ENCODE results near the gene CERS6.

The CERS6 gene

DNA sequence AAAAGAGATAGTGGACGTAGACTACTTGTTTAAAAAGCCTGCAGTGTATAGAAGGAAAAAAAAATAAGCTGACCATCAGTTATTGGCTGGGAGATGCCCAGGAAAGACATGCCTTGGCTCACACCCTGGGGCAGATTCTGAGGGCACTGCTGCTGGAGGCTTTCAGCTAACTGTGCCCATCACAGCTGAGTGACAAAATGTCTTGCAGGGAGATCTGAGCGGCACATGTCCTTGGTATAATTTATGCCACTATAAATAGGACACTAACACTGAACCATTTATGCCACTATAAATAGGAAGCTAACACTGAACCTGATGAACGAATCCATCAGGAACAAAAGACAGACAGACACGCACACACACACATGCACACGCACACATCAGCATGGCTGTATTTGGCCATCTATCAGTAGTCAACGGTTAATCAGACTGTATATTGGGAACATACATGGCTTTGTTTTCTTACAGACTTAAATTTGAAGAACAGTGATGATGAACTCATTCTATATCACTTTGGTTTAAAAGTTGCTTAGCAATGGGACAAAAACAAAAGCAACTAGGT lies 278.2 kb downstream of the CERS6 start:
- TF ChIP-seq, protein P1, sequence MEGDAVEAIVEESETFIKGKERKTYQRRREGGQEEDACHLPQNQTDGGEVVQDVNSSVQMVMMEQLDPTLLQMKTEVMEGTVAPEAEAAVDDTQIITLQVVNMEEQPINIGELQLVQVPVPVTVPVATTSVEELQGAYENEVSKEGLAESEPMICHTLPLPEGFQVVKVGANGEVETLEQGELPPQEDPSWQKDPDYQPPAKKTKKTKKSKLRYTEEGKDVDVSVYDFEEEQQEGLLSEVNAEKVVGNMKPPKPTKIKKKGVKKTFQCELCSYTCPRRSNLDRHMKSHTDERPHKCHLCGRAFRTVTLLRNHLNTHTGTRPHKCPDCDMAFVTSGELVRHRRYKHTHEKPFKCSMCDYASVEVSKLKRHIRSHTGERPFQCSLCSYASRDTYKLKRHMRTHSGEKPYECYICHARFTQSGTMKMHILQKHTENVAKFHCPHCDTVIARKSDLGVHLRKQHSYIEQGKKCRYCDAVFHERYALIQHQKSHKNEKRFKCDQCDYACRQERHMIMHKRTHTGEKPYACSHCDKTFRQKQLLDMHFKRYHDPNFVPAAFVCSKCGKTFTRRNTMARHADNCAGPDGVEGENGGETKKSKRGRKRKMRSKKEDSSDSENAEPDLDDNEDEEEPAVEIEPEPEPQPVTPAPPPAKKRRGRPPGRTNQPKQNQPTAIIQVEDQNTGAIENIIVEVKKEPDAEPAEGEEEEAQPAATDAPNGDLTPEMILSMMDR (conservative IDR thresholded peaks at IDR 0.05; ENCODE audit: low read depth, low read length), result no peak
- DNase-seq (ENCODE audit: low read depth), result no peak
- H3K4me3 ChIP-seq (ENCODE audit: low read depth, low read length), result no peak overlapping the region

DNA sequence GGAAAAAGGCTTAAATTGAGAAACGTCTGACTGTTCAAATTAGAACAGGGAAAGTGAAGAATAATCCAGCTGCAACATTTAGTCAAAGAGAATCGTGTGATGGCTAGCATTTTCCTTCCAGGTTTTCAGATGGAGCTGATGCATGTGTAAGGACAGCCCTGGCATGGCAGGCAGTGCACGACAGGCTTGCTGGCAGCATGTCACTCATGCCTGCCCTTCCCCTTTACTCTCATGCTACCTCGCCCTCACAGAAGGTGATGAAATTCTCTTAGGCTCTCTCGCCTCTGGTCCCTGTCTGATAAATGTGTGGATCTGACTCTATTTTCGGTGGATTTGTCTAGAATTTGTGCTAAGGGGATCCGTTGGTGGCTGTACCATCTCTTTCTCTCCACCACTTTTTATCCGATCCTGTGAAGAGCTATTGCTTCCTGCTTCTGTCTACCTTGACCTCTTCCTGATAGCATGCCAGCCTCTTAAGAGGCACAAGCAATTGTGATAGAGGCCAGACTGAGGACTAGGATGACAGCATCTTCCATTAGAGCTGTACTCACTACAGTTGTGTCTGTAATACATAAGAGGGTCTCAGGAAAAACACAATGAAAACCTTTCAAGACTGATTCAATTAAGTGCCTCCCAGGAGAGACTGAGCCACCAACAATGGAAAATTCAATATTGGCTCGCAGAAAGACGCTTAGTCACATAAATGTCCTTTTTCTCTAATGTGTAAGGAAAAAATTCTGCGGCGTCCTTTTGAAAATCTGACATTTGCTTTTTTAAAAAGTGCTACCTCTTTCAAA lies 280.8 kb downstream of the CERS6 start:
- H3K4me3 ChIP-seq (ENCODE audit: low read depth, low read length), result no peak overlapping the region
- DNase-seq (ENCODE audit: low read depth), result no peak
- TF ChIP-seq, protein P1 (conservative IDR thresholded peaks at IDR 0.05; ENCODE audit: low read depth, low read length), result no peak

DNA sequence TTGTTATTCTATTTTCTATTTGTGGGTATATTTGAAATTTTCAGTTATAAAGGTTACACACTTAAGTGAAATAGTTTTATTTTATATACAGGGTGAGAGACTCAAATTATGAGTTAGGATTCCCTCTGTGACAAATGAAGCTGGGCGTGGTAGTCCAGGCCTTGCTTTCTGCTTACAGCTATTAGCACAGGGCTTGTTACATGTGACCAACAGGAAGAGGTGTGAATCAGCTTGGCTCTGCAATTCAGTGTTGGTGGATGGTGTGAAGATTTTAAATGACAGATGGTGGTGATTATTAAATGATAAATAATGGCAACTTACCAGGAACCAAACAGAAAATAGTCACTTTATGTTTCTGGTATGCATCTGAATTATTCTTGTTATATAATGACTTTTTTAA lies 282.0 kb downstream of the CERS6 start:
- H3K4me3 ChIP-seq (ENCODE audit: low read depth, low read length), result no peak overlapping the region
- peak; percentile 22 for DNase-seq (ENCODE audit: low read depth)
- TF ChIP-seq, protein P1 (conservative IDR thresholded peaks at IDR 0.05; ENCODE audit: low read depth, low read length), result no peak

DNA sequence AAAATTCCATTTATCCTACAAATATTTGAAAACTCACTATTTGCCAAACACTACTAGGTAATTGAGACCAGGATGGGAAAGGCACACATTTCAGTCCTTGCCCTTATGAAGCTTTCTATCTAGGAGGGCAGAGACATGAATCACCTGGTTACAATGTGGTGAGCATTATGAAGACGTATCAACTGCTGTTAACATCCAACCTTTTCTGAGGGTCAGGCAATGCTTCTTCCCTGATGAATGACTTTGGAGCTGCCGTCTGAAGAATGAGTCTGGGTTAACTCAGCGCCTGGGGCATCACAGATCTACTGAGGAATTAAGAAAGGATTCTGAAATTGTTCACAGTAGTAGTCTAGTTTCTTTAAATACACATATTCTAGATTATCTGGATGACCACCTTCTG lies 284.3 kb downstream of the CERS6 start:
- no peak for DNase-seq (ENCODE audit: low read depth)

DNA sequence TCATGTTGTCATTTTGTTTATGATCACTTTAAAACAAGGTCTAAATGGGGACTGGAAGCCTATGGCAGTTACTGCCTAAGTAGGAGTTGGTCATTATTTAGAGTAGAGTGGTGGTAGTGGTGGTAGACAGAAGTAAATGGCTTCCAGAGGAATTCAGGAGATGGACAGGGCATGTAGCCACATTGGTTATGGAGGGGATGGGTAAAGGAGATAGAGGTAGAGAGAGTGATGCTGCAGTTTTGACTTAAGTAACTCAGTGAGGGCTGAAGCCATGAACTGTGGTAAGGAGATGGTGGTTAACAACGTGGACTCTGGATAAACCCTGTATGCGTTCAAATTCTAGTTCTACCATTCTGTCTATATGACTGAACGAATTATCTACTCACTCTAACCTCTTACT lies 284.7 kb downstream of the CERS6 start:
- TF ChIP-seq, protein P1 (conservative IDR thresholded peaks at IDR 0.05; ENCODE audit: low read depth, low read length), result no peak
- H3K4me3 ChIP-seq (ENCODE audit: low read depth, low read length), result no peak overlapping the region
- no peak for DNase-seq (ENCODE audit: low read depth)

More for the DNA sequence above, 284.3 kb downstream of the CERS6 start:
- TF ChIP-seq, protein P1 (conservative IDR thresholded peaks at IDR 0.05; ENCODE audit: low read depth, low read length), result no peak
- no peak overlapping the region for H3K4me3 ChIP-seq (ENCODE audit: low read depth, low read length)

DNA sequence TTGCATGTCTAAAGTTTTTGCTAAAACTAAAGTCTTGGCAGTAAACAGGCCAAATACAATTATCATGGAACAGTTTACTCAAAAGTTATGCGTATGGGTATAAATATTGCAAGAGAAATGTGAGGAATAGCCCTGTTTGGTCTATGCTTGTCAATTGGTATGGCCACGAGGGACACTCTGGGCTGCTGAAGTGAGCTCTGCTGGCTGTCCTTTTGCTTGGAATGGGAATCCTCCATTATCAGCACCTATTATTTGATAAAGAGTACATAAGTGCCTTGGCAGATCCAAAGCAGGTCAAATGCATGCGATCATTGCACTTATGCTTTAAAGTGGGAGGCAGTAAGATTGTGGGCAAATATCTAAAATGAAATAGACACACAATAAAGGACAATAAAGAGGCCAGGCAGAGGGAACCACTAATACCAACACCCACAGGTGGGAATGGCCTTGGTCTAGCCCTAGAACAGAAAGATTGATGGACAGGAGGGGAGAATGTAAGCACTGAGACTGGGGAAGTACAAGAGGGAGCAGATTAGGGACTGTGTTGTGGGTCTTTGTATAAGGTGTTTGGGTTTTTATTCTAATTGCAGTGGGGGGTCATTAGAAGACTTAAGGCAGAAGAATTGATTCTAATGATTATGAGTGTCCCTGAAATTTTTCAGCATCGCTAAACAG lies 286.3 kb downstream of the CERS6 start:
- DNase-seq (ENCODE audit: low read depth), result no peak
- H3K4me3 ChIP-seq (ENCODE audit: low read depth, low read length), result no peak overlapping the region
- TF ChIP-seq, protein P1 (conservative IDR thresholded peaks at IDR 0.05; ENCODE audit: low read depth, low read length), result no peak

All from choroid plexus epithelial cell (primary cell).